ENCODE data around the gene C14orf93.

Gene C14orf93, protein sequence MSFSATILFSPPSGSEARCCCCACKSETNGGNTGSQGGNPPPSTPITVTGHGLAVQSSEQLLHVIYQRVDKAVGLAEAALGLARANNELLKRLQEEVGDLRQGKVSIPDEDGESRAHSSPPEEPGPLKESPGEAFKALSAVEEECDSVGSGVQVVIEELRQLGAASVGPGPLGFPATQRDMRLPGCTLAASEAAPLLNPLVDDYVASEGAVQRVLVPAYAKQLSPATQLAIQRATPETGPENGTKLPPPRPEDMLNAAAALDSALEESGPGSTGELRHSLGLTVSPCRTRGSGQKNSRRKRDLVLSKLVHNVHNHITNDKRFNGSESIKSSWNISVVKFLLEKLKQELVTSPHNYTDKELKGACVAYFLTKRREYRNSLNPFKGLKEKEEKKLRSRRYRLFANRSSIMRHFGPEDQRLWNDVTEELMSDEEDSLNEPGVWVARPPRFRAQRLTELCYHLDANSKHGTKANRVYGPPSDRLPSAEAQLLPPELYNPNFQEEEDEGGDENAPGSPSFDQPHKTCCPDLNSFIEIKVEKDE

DNA sequence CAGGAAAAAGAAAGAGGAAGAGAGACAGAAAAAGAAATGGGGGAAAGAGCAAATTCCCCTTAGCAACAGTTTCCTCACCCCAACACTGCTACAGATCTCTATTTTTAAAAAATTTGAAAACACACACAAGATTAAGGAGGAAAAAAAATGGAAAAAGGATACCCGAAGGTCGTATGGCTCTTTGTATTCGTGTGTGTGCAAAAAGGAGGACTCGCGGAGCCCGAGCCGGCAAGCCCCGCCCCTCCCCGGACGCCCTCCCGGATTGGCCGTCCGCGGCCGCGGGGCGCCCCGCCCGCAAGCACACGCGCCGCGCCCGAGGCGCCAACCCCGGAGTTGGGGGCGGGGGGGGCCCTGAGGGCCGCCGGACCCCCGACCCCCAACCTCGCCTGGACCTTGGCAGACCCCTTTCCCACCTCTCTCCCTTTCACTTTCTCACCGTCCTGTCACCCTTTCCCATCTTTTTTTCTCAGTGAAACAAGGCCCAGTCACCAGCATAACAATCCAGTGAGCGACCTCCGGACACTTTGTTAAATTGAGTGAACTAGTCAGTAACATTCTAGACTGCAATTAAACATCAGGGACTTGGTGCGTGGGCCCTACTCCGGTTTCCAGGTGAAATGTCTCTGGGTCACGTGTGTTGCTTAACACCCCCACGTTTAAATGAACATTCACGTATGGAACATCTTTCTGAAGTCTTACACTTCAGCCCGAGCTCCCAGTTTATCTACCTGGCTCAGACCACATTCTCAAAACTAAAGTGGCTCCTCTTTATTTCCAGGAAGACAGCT lies at the start of gene C14orf93:
Gene C14orf93, minus strand, starts transcription at position 205 of the 788 bp plus-strand sequence. CDS start 11,120 bp downstream, outside the sequence.
- no peaks in the 10 kb centered on the region for H3K27me3 ChIP-seq (ENCODE audit: control insufficient read depth, insufficient read depth, low read length)
- H3K4me1 ChIP-seq (ENCODE audit: control insufficient read depth, insufficient read depth, low read length) = no peaks in the 10 kb centered on the region; the same call in 1 of the 2 replicates
- no peaks in the 10 kb centered on the region for H3K36me3 ChIP-seq (ENCODE audit: control insufficient read depth, insufficient read depth, low read length)
- peak within 1 kb of the TSS; percentile 28; the same call in 1 of the 2 replicates for H3K4me3 ChIP-seq (ENCODE audit: low read length)
- no peak for DNase-seq (ENCODE audit: low read depth, low spot score)
- no peaks in the 10 kb centered on the region for H3K9me3 ChIP-seq (ENCODE audit: control insufficient read depth, insufficient read depth, low read length)
- no CpG with 5 or more reads among the region's 40 CpGs for WGBS (ENCODE audit: insufficient coverage, insufficient read length)
- H3K27ac ChIP-seq (ENCODE audit: low read length) = no peak within 1 kb of the TSS

DNA sequence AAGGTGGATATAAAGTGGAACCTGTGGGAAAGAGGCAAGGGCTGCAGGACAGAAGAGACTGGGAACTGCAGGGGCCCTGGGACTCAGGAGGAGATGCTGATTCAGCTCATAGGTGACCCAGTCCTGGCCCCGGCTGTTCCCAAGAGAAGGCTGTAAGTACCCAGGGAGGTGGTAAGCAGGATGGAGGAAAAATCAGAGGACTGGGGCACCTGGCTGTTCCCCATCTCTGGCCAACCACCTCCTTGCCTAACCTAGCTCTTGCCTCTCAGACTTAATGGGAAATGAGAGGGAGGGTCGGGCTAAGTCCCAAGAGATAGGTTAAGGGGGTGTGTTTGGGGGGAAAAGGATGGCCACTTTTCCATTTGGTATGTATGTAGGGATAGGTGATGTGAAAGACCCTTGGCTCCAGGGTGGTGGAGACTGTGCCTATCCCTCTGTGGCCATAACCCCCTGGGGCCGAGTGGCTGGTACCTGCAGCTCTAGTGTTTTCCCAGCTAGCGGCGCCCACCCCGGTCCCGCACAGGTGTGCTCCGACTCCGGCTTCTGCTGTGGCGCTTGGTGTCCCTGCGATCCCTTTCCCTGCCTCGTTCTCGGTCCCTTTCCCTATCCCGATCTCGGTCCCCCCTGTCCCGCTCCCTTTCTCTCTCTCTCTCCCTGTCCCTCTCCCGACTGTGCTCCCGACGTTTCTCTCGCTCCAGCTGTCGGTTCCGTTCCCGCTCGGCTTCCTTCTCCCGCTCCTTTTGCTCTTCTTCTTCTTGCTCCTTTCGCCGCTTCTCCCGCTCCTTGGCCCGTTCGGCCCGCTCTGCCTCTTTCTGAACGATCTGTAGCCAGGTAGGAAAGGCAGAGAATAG lies 48.9 kb upstream of the C14orf93 start:
- H3K9me3 ChIP-seq (ENCODE audit: control insufficient read depth, insufficient read depth, low read length) = no peaks in the 10 kb centered on the region
- no peak overlapping the region for H3K27ac ChIP-seq (ENCODE audit: low read length)
- peaks cover 33% of the 10 kb centered on the region for H3K36me3 ChIP-seq (ENCODE audit: control insufficient read depth, insufficient read depth, low read length)
- no peak for DNase-seq (ENCODE audit: low read depth, low spot score)
- peaks cover 6% of the 10 kb centered on the region; the same call in 1 of the 2 replicates for H3K4me1 ChIP-seq (ENCODE audit: control insufficient read depth, insufficient read depth, low read length)
- H3K4me3 ChIP-seq (ENCODE audit: low read length) = no peak overlapping the region
- no CpG with 5 or more reads among the region's 32 CpGs for WGBS (ENCODE audit: insufficient coverage, insufficient read length)
- no peaks in the 10 kb centered on the region for H3K27me3 ChIP-seq (ENCODE audit: control insufficient read depth, insufficient read depth, low read length)

DNA sequence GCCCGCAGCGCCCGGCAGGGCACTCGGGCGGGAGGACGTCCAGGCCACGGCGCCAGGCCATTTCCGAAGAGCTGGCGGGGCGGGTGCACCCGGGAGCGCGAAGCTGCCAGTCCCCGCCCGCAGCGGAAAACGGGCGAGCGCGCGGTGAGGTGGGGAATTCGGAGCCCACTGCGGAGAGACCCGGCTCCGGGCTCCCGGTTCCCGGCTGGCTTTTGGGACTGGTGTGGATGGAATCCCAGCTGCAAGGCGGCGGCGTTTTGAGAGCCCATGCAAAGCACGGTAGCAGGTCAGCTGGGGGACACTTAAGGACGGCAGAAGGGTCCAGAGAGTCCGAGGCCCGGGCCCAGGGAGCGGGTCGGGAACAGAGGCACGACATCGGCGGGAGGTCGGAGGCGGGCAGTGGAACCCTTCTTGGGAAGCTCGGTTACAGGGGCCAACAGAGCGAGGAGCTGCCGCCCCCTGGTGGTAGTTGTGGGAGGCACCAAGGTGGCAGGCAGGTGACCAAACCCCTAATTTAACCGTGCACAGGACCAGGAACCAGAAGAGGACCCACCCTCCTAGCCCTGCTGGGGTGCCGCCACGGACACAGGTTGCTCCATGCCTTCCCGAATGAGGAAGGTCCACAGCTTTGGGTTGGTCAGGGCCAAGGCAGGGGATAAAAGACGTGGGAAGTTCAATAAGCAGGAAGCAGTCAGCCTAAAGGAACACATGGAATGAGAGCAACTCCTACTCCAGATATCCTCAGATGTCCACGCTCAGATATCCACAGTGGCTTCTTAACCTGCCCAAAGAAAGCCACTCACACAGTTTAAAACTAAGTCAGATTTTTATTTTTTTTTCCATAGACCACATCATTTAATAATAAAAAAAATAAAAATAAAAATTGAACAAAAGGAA lies 48.1 kb upstream of the C14orf93 start:
- H3K27ac ChIP-seq (ENCODE audit: low read length) = no peak overlapping the region
- H3K9me3 ChIP-seq (ENCODE audit: control insufficient read depth, insufficient read depth, low read length) = no peaks in the 10 kb centered on the region
- H3K4me3 ChIP-seq (ENCODE audit: low read length) = peak overlapping the region; percentile 70; the same call in 1 of the 2 replicates
- no peaks in the 10 kb centered on the region for H3K27me3 ChIP-seq (ENCODE audit: control insufficient read depth, insufficient read depth, low read length)
- H3K4me1 ChIP-seq (ENCODE audit: control insufficient read depth, insufficient read depth, low read length) = peaks cover 6% of the 10 kb centered on the region; the same call in 1 of the 2 replicates
- no CpG with 5 or more reads among the region's 51 CpGs for WGBS (ENCODE audit: insufficient coverage, insufficient read length)
- DNase-seq (ENCODE audit: low read depth, low spot score) = peak; percentile 85
- H3K36me3 ChIP-seq (ENCODE audit: control insufficient read depth, insufficient read depth, low read length) = peaks cover 24% of the 10 kb centered on the region

DNA sequence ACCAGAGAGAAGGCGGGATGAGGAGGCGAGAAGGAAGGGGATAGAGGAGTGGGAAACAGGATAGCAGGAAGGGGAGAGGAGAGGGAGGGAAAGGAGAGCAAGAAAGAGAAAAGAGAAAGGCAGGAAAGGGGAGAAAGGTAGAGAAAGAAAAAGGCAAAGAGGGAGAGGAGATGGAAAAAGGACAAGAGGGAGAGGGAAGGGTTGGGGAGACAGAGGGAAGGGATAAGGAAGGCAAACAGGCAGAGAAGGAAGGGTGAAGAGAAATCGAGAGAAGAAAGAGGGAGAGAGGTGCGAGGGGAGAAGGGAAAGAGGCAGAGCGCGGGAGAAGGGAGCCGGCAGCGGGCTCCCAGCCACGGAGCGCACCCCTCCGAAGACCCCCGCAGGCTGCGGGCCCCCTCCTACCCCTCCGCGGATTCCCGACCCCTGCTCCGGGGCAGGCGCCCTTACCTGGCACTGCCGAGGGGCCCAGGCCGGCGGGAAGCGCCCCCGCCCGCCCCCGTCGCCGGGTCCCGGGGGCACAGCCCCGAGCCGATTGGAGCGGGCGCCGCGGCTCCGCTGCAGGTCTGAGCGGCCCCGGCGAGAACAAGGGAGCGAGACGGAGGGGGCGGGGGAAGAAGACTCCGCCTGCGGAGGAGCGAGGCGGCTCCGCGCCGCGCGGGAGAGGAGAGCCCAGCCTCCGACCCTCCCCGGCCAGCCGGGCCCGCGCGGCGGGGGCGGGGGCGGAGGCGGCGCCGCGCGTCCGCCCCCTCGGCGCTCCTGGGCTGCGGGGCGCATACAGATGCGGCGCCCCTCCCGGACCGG lies 47.2 kb upstream of the C14orf93 start, which contains the start of gene CDH24:
Gene CDH24, minus strand, starts transcription at position 565 of the 801 bp plus-strand sequence. CDS start 1,787 bp downstream, outside the sequence.
- Histone ChIP-seq H3K9me3 (ENCODE audit: control insufficient read depth, insufficient read depth, low read length) (no peaks in the 10 kb centered on the region), H3K4me1 (ENCODE audit: control insufficient read depth, insufficient read depth, low read length) (peaks cover 6% of the 10 kb centered on the region; the same call in 1 of the 2 replicates), H3K36me3 (ENCODE audit: control insufficient read depth, insufficient read depth, low read length) (peaks cover 16% of the 10 kb centered on the region), H3K27me3 (ENCODE audit: control insufficient read depth, insufficient read depth, low read length) (no peaks in the 10 kb centered on the region), H3K27ac (ENCODE audit: low read length) (no peak within 1 kb of the TSS), H3K4me3 (ENCODE audit: low read length) (peak within 1 kb of the TSS; percentile 70; the same call in 1 of the 2 replicates)
- no peak for DNase-seq (ENCODE audit: low read depth, low spot score)
- WGBS (ENCODE audit: insufficient coverage, insufficient read length) = no CpG with 5 or more reads among the region's 73 CpGs

DNA sequence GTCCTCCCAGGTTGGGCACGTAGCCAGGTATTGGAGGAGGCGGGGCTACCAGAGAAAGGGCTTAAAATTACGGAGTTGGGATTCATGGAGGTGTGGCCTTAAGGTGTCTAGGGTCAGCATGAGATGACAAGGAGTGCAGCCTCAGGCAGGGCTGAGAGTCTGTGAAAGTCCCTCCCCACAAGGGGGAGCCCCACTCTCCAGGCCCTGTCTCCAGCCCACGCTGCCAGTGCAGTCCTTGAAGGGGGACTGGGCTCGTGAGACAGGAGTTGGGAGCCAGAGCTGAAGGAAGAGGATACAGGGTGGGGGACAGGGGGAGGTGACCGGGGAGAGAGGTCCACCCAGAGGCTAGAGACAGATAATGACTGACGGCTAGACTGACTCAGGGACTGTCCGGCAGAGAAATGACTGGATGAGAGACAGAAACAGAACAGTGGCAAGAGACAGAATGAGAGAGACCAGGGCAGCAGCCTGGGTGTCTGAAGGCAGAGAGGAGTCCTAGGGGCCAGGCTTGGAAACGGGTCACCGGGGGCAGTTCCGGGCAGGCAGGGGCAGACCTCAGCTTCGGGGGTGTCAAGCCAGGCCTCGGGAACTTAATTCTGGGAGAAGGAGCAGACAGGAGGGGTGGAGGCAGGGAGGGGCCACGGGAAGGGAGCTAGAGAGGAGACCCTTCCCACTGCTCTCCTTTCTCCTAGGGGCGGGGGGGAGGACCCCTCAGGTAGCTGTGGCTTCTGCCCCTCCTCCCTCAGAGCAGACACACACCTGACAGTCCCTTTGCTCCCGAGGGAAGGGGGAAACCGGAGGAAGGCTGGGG lies 46.4 kb upstream of the C14orf93 start:
- peak overlapping the region; percentile 70; the same call in 1 of the 2 replicates for H3K4me3 ChIP-seq (ENCODE audit: low read length)
- WGBS (ENCODE audit: insufficient coverage, insufficient read length) = no CpG with 5 or more reads among the region's 17 CpGs
- no peaks in the 10 kb centered on the region for H3K27me3 ChIP-seq (ENCODE audit: control insufficient read depth, insufficient read depth, low read length)
- H3K27ac ChIP-seq (ENCODE audit: low read length) = no peak overlapping the region
- H3K36me3 ChIP-seq (ENCODE audit: control insufficient read depth, insufficient read depth, low read length) = peaks cover 13% of the 10 kb centered on the region
- peaks cover 6% of the 10 kb centered on the region; the same call in 1 of the 2 replicates for H3K4me1 ChIP-seq (ENCODE audit: control insufficient read depth, insufficient read depth, low read length)
- H3K9me3 ChIP-seq (ENCODE audit: control insufficient read depth, insufficient read depth, low read length) = no peaks in the 10 kb centered on the region
- DNase-seq (ENCODE audit: low read depth, low spot score) = no peak

DNA sequence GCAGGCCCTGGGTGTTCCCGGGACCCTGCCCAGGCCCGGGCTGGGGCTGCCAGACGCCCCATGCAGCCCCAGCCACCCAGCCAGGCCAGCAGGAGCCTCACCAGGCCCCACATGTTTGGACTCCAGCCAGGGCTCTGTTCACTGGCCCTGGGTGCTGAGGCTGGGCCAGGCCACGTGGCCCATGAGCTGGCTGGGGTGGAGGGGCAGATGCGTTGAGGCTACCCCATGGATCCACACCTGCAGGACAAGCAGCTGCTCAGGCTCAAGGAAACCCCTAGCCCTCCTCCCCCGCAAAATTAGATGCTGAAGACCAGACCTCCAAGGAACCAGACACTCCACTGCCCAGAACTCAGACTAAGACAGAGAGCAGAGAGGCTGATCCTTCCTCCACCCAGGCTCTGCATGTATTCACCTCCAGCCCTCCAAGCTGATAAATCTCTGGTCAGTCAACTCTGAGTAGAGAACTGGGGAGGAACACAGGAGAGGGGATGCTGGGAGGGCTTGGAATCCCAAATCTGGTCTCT lies 45.7 kb upstream of the C14orf93 start:
- H3K4me3 ChIP-seq (ENCODE audit: low read length) = no peak overlapping the region
- H3K9me3 ChIP-seq (ENCODE audit: control insufficient read depth, insufficient read depth, low read length) = no peaks in the 10 kb centered on the region
- H3K4me1 ChIP-seq (ENCODE audit: control insufficient read depth, insufficient read depth, low read length) = peaks cover 6% of the 10 kb centered on the region; the same call in 1 of the 2 replicates
- peaks cover 7% of the 10 kb centered on the region for H3K36me3 ChIP-seq (ENCODE audit: control insufficient read depth, insufficient read depth, low read length)
- DNase-seq (ENCODE audit: low read depth, low spot score) = no peak
- no peaks in the 10 kb centered on the region for H3K27me3 ChIP-seq (ENCODE audit: control insufficient read depth, insufficient read depth, low read length)
- H3K27ac ChIP-seq (ENCODE audit: low read length) = no peak overlapping the region
- WGBS (ENCODE audit: insufficient coverage, insufficient read length) = no CpG with 5 or more reads among the region's 6 CpGs

DNA sequence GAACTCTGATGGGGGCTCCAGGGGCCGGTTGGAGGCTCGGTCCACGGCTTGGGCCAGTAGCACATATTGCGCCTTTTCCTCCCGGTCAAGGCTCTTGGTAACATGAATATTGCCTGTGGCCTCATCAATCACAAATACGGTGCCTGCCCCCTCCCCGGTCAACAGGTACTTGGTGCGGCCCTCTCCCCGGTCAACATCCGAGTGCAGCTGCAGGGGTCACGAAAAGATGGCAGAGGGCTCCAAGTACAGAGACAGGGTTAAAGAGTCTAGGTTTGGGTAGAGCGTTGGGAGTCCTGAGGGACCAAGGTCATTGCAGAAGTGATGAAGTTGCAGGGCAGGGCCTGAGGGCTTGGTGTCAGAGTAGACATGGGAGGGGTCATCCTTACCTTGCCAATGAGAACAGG lies 45.2 kb upstream of the C14orf93 start:
- no CpG with 5 or more reads among the region's 12 CpGs for WGBS (ENCODE audit: insufficient coverage, insufficient read length)
- H3K4me1 ChIP-seq (ENCODE audit: control insufficient read depth, insufficient read depth, low read length) = peaks cover 6% of the 10 kb centered on the region; the same call in 1 of the 2 replicates
- DNase-seq (ENCODE audit: low read depth, low spot score) = no peak
- H3K27ac ChIP-seq (ENCODE audit: low read length) = no peak overlapping the region
- H3K4me3 ChIP-seq (ENCODE audit: low read length) = no peak overlapping the region
- H3K9me3 ChIP-seq (ENCODE audit: control insufficient read depth, insufficient read depth, low read length) = no peaks in the 10 kb centered on the region
- H3K27me3 ChIP-seq (ENCODE audit: control insufficient read depth, insufficient read depth, low read length) = no peaks in the 10 kb centered on the region
- peaks cover 5% of the 10 kb centered on the region; the same call in 1 of the 2 replicates for H3K36me3 ChIP-seq (ENCODE audit: control insufficient read depth, insufficient read depth, low read length)
